Hematopoietic multipotent progenitor cell (in vitro differentiated cells): Measurements from ENCODE around the gene MRC2. TPM values are rescaled to one million over a fixed set of nuclear protein-coding genes. Genes with fewer than 3 reads are reported as not detected.

Experiments
- small RNA-seq: library from RNA; depleted of rRNA; stranded (forward); fragments of <200 nt; gene quantifications from one replicate; pipeline ENCODE3, GENCODE V24; 2012
- total RNA-seq: library from RNA; depleted of rRNA; stranded (reverse); fragments of >200 nt; gene quantifications from one replicate; pipeline ENCODE4 v1.2.3, GENCODE V29; 2012

The MRC2 gene
- total RNA-seq, 1 donor = 25.3 TPM

Small RNAs within 50 kb of the gene (small RNA-seq; reads per million reads assigned to genes)
- not detected for gene RF00019
- gene RNU6-446P = not detected

Other genes starting within 250 kb of the MRC2 start
- gene EFCAB3, start 247.1 kb upstream of the MRC2 start, total RNA-seq = not detected
- gene METTL2A, start 203.8 kb upstream of the MRC2 start, total RNA-seq = 10.0 TPM
- 26.7 TPM for gene TLK2, start 148.8 kb upstream of the MRC2 start, total RNA-seq
- not detected for gene MARCHF10, start 180.6 kb downstream of the MRC2 start, total RNA-seq